ENCODE data around the gene RASD1. TPM values are rescaled to one million over a fixed set of nuclear protein-coding genes. Genes with fewer than 3 reads are reported as not detected.

RASD1 gene
- total and polyA plus RNA-seq, 2 experiments from 2014 or later: 3.6 to 3.7 TPM

- H3K27me3 ChIP-seq (ENCODE audit: insufficient read depth): no peaks in the 10 kb centered on the region
- DNase-seq (ENCODE audit: low spot score) (no peak), ATAC-seq (no peak)
- H3K9me2 ChIP-seq (ENCODE audit: insufficient read depth): no peaks in the 10 kb centered on the region
- Mint-ChIP-seq H3K36me3 (ENCODE audit: low read depth) (no peaks in the 10 kb centered on the region; the same call in 2 of the 3 replicates), H3K4me3 (no peak overlapping the region), H3K27me3 (ENCODE audit: insufficient read depth, low read depth, poor library complexity) (peaks cover 2% of the 10 kb centered on the region), H3K27ac (no peak overlapping the region), H3K9me3 (no peaks in the 10 kb centered on the region), H3K4me1 (peaks cover 4% of the 10 kb centered on the region; the same call in 1 of the 3 replicates)
- no peak overlapping the region for H2AFZ ChIP-seq
- no peak overlapping the region for H3K4me2 ChIP-seq
- H3K79me2 ChIP-seq (replicated peaks; ENCODE audit: insufficient read depth): no peaks in the 10 kb centered on the region
- H3K27ac ChIP-seq (ENCODE audit: low read depth): no peak overlapping the region
- TF ChIP-seq ETS1 (IDR thresholded peaks at IDR 0.05) (no peak), ZNF462 (CRISPR knock-in tag; IDR thresholded peaks at IDR 0.05) (no peak), EZH2phosphoT487 (IDR thresholded peaks at IDR 0.05; ENCODE audit: unreplicated experiment) (no peak), STAT1 (IDR thresholded peaks at IDR 0.05; ENCODE audit: unreplicated experiment) (no peak), POLR2AphosphoS5 (IDR thresholded peaks at IDR 0.05; ENCODE audit: low read depth) (no peak), EZH2 (IDR thresholded peaks at IDR 0.05; ENCODE audit: low read depth, unreplicated experiment) (no peak), NANOG (IDR thresholded peaks at IDR 0.05; ENCODE audit: borderline replicate concordance) (no peak), ZNF331 (CRISPR knock-in tag; IDR thresholded peaks at IDR 0.05; ENCODE audit: low read depth) (no peak), ZNF114 (CRISPR knock-in tag; IDR thresholded peaks at IDR 0.05) (no peak), JUNB (IDR thresholded peaks at IDR 0.05; ENCODE audit: unreplicated experiment) (no peak), REST (IDR thresholded peaks at IDR 0.05; ENCODE audit: unreplicated experiment) (no peak)
- H3K36me3 ChIP-seq (ENCODE audit: insufficient read depth): no peaks in the 10 kb centered on the region
- H3K4me1 ChIP-seq (ENCODE audit: insufficient read depth): no peaks in the 10 kb centered on the region
- H4K20me1 ChIP-seq (replicated peaks; ENCODE audit: insufficient read depth): no peaks in the 10 kb centered on the region; the same call in 1 of the 2 replicates
- no peaks in the 10 kb centered on the region for H3F3A ChIP-seq (replicated peaks; ENCODE audit: low read depth)
- H3K4me3 ChIP-seq: no peak overlapping the region
Observed at GRCh38 chr17:17545031-17545820, 49.0 kb upstream of the RASD1 start.
